ENCODE data around the gene SEPTIN1. TPM values are rescaled to one million over a fixed set of nuclear protein-coding genes. Genes with fewer than 3 reads are reported as not detected.

SEPTIN1 gene
- total and polyA plus RNA-seq, 2 of the 13 experiments (the other 11 are each of a cell fraction or from before 2014, with no cell fraction given), result 0.18 to 0.67 TPM

DNA sequence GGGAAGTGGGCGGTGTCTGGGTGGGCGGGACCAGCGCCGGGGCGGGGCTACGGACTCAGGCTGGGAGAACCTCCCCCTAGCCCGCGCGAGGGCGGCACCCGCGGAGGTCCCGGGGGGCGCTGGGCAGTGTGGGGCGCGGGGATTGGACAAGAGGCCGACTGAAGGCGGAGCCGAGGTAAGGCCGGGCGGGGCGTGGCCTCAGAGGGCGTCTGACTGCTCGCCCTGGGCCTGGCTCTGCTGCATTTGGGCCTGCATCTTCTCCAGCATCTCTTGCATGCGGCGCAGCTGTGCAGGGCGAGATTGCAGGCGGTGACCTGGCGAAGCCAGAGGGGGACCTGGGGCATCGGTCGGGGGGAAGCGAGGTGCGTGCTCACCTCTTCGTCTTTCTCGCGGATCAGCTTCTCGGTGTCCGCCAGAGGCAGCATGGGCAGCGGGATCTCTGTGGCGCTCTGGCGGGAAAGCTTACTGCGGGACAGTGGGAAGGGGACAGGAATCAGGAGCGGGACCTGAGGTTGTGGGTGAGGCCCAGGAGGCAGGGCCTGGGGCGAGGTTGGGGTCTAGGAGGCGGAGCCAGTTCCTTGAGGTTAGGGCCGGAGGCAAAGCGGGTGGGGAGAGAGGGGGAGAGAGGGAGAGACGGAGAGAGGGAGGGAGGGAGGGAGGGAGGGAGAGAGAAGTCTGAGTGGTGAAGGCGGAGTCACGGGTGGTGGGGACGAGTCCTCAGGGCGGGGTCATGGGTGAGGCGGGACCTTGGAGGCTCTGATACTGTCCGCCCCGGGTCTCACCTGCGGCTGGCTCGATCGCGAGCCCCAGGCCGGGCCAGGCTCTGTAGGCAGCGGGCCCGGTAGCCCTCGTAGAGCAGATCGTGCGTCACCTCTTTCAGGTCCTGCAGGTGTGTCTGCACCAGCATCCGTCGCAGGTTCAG lies 3.9 kb downstream of the SEPTIN1 start (continued):
- TF ChIP-seq ZNF407 (CRISPR knock-in tag; IDR thresholded peaks at IDR 0.05; ENCODE audit: not compliant biosample characterization) (no peak), TSC22D2 (CRISPR knock-in tag; IDR thresholded peaks at IDR 0.05; ENCODE audit: borderline replicate concordance) (no peak), NR0B2 (CRISPR knock-in tag; IDR thresholded peaks at IDR 0.05) (peak; percentile 89; the same call in 1 of the 2 replicates), JDP2 (CRISPR knock-in tag; IDR thresholded peaks at IDR 0.05; ENCODE audit: borderline replicate concordance) (no peak), POLR2AphosphoS2 (IDR thresholded peaks at IDR 0.05; ENCODE audit: low read depth, low read length) (no peak), RXRA (CRISPR knock-in tag; IDR thresholded peaks at IDR 0.05) (peak; percentile 66; the same call in 1 of the 2 replicates)
- TF ChIP-seq, protein P1, sequence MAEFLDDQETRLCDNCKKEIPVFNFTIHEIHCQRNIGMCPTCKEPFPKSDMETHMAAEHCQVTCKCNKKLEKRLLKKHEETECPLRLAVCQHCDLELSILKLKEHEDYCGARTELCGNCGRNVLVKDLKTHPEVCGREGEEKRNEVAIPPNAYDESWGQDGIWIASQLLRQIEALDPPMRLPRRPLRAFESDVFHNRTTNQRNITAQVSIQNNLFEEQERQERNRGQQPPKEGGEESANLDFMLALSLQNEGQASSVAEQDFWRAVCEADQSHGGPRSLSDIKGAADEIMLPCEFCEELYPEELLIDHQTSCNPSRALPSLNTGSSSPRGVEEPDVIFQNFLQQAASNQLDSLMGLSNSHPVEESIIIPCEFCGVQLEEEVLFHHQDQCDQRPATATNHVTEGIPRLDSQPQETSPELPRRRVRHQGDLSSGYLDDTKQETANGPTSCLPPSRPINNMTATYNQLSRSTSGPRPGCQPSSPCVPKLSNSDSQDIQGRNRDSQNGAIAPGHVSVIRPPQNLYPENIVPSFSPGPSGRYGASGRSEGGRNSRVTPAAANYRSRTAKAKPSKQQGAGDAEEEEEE (CRISPR knock-in tag; IDR thresholded peaks at IDR 0.05; ENCODE audit: borderline replicate concordance), result no peak; the same call in 1 of the 2 replicates
- TF ChIP-seq, protein P2, sequence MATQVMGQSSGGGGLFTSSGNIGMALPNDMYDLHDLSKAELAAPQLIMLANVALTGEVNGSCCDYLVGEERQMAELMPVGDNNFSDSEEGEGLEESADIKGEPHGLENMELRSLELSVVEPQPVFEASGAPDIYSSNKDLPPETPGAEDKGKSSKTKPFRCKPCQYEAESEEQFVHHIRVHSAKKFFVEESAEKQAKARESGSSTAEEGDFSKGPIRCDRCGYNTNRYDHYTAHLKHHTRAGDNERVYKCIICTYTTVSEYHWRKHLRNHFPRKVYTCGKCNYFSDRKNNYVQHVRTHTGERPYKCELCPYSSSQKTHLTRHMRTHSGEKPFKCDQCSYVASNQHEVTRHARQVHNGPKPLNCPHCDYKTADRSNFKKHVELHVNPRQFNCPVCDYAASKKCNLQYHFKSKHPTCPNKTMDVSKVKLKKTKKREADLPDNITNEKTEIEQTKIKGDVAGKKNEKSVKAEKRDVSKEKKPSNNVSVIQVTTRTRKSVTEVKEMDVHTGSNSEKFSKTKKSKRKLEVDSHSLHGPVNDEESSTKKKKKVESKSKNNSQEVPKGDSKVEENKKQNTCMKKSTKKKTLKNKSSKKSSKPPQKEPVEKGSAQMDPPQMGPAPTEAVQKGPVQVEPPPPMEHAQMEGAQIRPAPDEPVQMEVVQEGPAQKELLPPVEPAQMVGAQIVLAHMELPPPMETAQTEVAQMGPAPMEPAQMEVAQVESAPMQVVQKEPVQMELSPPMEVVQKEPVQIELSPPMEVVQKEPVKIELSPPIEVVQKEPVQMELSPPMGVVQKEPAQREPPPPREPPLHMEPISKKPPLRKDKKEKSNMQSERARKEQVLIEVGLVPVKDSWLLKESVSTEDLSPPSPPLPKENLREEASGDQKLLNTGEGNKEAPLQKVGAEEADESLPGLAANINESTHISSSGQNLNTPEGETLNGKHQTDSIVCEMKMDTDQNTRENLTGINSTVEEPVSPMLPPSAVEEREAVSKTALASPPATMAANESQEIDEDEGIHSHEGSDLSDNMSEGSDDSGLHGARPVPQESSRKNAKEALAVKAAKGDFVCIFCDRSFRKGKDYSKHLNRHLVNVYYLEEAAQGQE (IDR thresholded peaks at IDR 0.05; ENCODE audit: borderline replicate concordance in 1 of 2, low read depth in 1 of 2, low read length in 2 of 2), result no peak
- TF ChIP-seq, protein P3, sequence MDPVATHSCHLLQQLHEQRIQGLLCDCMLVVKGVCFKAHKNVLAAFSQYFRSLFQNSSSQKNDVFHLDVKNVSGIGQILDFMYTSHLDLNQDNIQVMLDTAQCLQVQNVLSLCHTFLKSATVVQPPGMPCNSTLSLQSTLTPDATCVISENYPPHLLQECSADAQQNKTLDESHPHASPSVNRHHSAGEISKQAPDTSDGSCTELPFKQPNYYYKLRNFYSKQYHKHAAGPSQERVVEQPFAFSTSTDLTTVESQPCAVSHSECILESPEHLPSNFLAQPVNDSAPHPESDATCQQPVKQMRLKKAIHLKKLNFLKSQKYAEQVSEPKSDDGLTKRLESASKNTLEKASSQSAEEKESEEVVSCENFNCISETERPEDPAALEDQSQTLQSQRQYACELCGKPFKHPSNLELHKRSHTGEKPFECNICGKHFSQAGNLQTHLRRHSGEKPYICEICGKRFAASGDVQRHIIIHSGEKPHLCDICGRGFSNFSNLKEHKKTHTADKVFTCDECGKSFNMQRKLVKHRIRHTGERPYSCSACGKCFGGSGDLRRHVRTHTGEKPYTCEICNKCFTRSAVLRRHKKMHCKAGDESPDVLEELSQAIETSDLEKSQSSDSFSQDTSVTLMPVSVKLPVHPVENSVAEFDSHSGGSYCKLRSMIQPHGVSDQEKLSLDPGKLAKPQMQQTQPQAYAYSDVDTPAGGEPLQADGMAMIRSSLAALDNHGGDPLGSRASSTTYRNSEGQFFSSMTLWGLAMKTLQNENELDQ (CRISPR knock-in tag; IDR thresholded peaks at IDR 0.05; ENCODE audit: borderline replicate concordance), result peak; percentile 78; the same call in 1 of the 2 replicates
